Neuronal stem cell (in vitro differentiated cells): Measurements from ENCODE around the gene ABHD5.

Source experiments
- DNase-seq: peaks from one replicate; pipeline ENCODE4 v3.0.0-alpha.2; 2013; ENCODE audit warnings: low spot score
- H2AFZ ChIP-seq: one replicate; pipeline ENCODE4 v1.6.1; 2013; ENCODE audit warnings: mild to moderate bottlenecking, low read length, inconsistent platforms
- H2AK5ac ChIP-seq: 2 replicates; pipeline ENCODE4 v1.6.1; 2013; ENCODE audit warnings: low read depth, mild to moderate bottlenecking, inconsistent platforms, low read length, moderate library complexity, mixed read lengths
- H2BK120ac ChIP-seq: 2 replicates; pipeline ENCODE4 v1.6.1; 2013; ENCODE audit warnings: low read depth, mild to moderate bottlenecking, inconsistent platforms, low read length, moderate library complexity, mixed read lengths
- H2BK12ac ChIP-seq: one replicate; pipeline ENCODE4 v1.6.1; 2013; ENCODE audit warnings: low read length, inconsistent platforms
- H2BK15ac ChIP-seq: 2 replicates; pipeline ENCODE4 v1.6.1; 2013; ENCODE audit warnings: mild to moderate bottlenecking, low read length, inconsistent platforms, mixed read lengths
- H2BK5ac ChIP-seq: one replicate; pipeline ENCODE4 v1.6.1; 2013; ENCODE audit warnings: inconsistent platforms, mild to moderate bottlenecking, low read length, moderate library complexity
- H3K14ac ChIP-seq: one replicate; pipeline ENCODE4 v1.6.1; 2013; ENCODE audit warnings: low read length, inconsistent platforms
- H3K18ac ChIP-seq: 2 replicates; pipeline ENCODE4 v1.6.1; 2013; ENCODE audit warnings: low read length, inconsistent platforms
- H3K23ac ChIP-seq: 2 replicates; pipeline ENCODE4 v1.6.1; 2013; ENCODE audit warnings: low read depth, mild to moderate bottlenecking, mixed read lengths, low read length, inconsistent platforms; ENCODE audit not compliant: poor library complexity
- H3K27ac ChIP-seq: replicated peaks from 3 replicates; pipeline ENCODE4 v1.5.1; 2013; ENCODE audit warnings: low read length, inconsistent platforms
- H3K27me3 ChIP-seq, 3 experiments: 2 replicates each; pipeline ENCODE4 v1.6.1; 2013; ENCODE audit warnings: low read length in 3 of 3, mild to moderate bottlenecking in 2 of 3, inconsistent platforms in 1 of 3, low read depth in 1 of 3, mixed read lengths in 1 of 3, moderate library complexity in 1 of 3; ENCODE audit not compliant: control insufficient read depth in 3 of 3, insufficient read depth in 3 of 3
- H3K36me3 ChIP-seq, 2 donors: replicated peaks in 1 of 2; 2 replicates each; pipeline ENCODE4 v1.6.1; 2013; ENCODE audit warnings: low read length in 2 of 2; ENCODE audit not compliant: control insufficient read depth in 2 of 2, insufficient read depth in 2 of 2
- H3K4ac ChIP-seq: 2 replicates; pipeline ENCODE4 v1.6.1; 2013; ENCODE audit warnings: inconsistent platforms, mild to moderate bottlenecking, low read length, moderate library complexity
- H3K4me1 ChIP-seq, 2 donors: 1 replicate in 1 of 2; 2 replicates in 1 of 2; pipeline ENCODE4 v1.6.1; 2013; ENCODE audit warnings: low read length in 2 of 2, low read depth in 1 of 2; ENCODE audit not compliant: control insufficient read depth in 2 of 2, insufficient read depth in 1 of 2
- H3K4me2 ChIP-seq: one replicate; pipeline ENCODE4 v1.6.1; 2013; ENCODE audit warnings: mild to moderate bottlenecking, low read length, inconsistent platforms; ENCODE audit not compliant: insufficient read depth, poor library complexity, severe bottlenecking
- H3K4me3 ChIP-seq, 2 donors: 2 replicates each; pipeline ENCODE4 v1.5.1; 2013; ENCODE audit warnings: low read length in 2 of 2, mild to moderate bottlenecking in 2 of 2, inconsistent platforms in 1 of 2, moderate library complexity in 1 of 2
- H3K79me1 ChIP-seq: one replicate; pipeline ENCODE4 v1.6.1; 2013; ENCODE audit warnings: low read depth, mild to moderate bottlenecking, inconsistent platforms, low read length, moderate library complexity
- H3K9ac ChIP-seq: one replicate; pipeline ENCODE4 v1.6.1; 2013; ENCODE audit warnings: mild to moderate bottlenecking, low read depth, low read length, inconsistent platforms; ENCODE audit not compliant: poor library complexity
- H3K9me3 ChIP-seq, 2 donors: replicated peaks in 1 of 2; 2 replicates each; pipeline versions ENCODE3 to v1.6.1; 2013; ENCODE audit warnings: low read length in 2 of 2, mild to moderate bottlenecking in 2 of 2, inconsistent platforms in 1 of 2, low read depth in 1 of 2, mixed read lengths in 1 of 2, moderate library complexity in 1 of 2; ENCODE audit not compliant: control insufficient read depth in 2 of 2, insufficient read depth in 1 of 2
- H4K8ac ChIP-seq: one replicate; pipeline ENCODE4 v1.6.1; 2013; ENCODE audit warnings: low read depth, mild to moderate bottlenecking, inconsistent platforms, low read length, moderate library complexity
- H4K91ac ChIP-seq: one replicate; pipeline ENCODE4 v1.6.1; 2013; ENCODE audit warnings: low read length, low read depth, mild to moderate bottlenecking, inconsistent platforms; ENCODE audit not compliant: poor library complexity
- WGBS, 2 donors: extraction: QIAGEN DNeasy Blood & Tissue Kit; methylation state at CpG; one replicate each; pipeline ENCODE4 v1.1.7; 2013; ENCODE audit warnings: missing lambda C conversion rate in 2 of 2, mixed read lengths in 1 of 2; ENCODE audit not compliant: insufficient read length in 2 of 2, insufficient replicate concordance in 1 of 2; ENCODE audit errors: extremely low coverage in 2 of 2; 5-methylcytosine and 5-hydroxymethylcytosine counted together

ABHD5 gene

GRCh38 chr3:43766672-43767465 is 76.1 kb downstream of the ABHD5 start:
- H3K4ac ChIP-seq, result no peak overlapping the region
- H3K23ac ChIP-seq, result no peak overlapping the region
- H2AFZ ChIP-seq, result no peak overlapping the region
- H3K4me3 ChIP-seq, result no peak overlapping the region
- H3K36me3 ChIP-seq, result no peaks in the 10 kb centered on the region
- H2BK12ac ChIP-seq, result no peak overlapping the region
- WGBS, 2 donors, result no CpG with 5 or more reads among the region's 2 CpGs
- no peak overlapping the region for H3K9ac ChIP-seq
- no peak overlapping the region for H2BK120ac ChIP-seq
- H4K8ac ChIP-seq, result no peak overlapping the region
- no peak overlapping the region for H2AK5ac ChIP-seq
- no peak overlapping the region for H4K91ac ChIP-seq
- H3K27me3 ChIP-seq, result peaks cover 0 to 17% (median 0%) of the 10 kb centered on the region in 3 experiments
- no peak for DNase-seq
- no peak overlapping the region for H2BK5ac ChIP-seq
- H3K9me3 ChIP-seq, result no peaks in the 10 kb centered on the region
- H3K79me1 ChIP-seq, result no peaks in the 10 kb centered on the region
- H3K4me2 ChIP-seq, result no peak overlapping the region
- no peak overlapping the region for H3K27ac ChIP-seq
- peaks cover 2 to 8% of the 10 kb centered on the region in 2 donors for H3K4me1 ChIP-seq
- H3K18ac ChIP-seq, result no peak overlapping the region
- no peak overlapping the region for H3K14ac ChIP-seq
- no peak overlapping the region for H2BK15ac ChIP-seq

DNA sequence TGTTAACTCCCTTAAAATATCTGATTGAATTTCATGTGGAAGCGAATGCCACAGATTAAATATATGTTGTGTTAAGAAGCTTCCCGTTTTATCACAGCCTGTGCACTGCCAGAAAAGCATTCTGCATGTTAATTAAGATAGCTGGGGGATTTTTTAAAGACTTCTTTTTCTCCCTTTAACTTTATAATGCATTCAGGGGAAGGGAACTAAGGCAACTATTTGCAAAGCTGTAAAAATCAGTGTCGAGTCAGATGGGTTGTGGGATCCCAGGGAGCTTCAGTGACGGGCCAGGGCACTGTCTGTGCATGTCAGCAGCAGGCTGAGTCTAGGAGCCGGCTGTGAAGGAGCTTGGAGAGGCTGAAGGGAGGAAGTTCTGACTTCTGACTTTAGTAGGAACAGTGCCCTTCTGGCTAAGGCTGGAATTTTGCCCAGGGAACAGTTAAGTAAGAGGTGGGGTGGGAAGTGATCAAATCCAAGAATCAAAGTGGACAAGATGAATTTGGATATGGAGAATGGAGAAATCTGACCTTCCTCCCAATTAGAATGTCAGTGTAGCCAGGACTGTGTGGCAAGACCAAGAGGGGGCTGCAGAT is 77.7 kb downstream of the ABHD5 start:
- H3K4me3 ChIP-seq, result no peak overlapping the region
- no peak overlapping the region for H2BK12ac ChIP-seq
- no peak overlapping the region for H2BK120ac ChIP-seq
- no peak overlapping the region for H3K14ac ChIP-seq
- no peak overlapping the region for H3K18ac ChIP-seq
- peaks cover 2 to 17% of the 10 kb centered on the region in 2 donors for H3K4me1 ChIP-seq
- peaks cover 0 to 17% (median 0%) of the 10 kb centered on the region in 3 experiments for H3K27me3 ChIP-seq
- no peaks in the 10 kb centered on the region for H3K9me3 ChIP-seq
- no peak overlapping the region for H2BK5ac ChIP-seq
- no peak overlapping the region for H3K9ac ChIP-seq
- H4K8ac ChIP-seq, result no peak overlapping the region
- WGBS, 2 donors, result no CpG with 5 or more reads among the region's 5 CpGs
- H3K79me1 ChIP-seq, result no peaks in the 10 kb centered on the region
- H3K23ac ChIP-seq, result no peak overlapping the region
- no peaks in the 10 kb centered on the region for H3K36me3 ChIP-seq
- no peak overlapping the region for H2BK15ac ChIP-seq
- H4K91ac ChIP-seq, result no peak overlapping the region
- no peak overlapping the region for H3K27ac ChIP-seq
- H2AFZ ChIP-seq, result peak overlapping the region; percentile 26
- no peak for DNase-seq
- no peak overlapping the region for H2AK5ac ChIP-seq
- H3K4ac ChIP-seq, result no peak overlapping the region
- H3K4me2 ChIP-seq, result no peak overlapping the region

DNA sequence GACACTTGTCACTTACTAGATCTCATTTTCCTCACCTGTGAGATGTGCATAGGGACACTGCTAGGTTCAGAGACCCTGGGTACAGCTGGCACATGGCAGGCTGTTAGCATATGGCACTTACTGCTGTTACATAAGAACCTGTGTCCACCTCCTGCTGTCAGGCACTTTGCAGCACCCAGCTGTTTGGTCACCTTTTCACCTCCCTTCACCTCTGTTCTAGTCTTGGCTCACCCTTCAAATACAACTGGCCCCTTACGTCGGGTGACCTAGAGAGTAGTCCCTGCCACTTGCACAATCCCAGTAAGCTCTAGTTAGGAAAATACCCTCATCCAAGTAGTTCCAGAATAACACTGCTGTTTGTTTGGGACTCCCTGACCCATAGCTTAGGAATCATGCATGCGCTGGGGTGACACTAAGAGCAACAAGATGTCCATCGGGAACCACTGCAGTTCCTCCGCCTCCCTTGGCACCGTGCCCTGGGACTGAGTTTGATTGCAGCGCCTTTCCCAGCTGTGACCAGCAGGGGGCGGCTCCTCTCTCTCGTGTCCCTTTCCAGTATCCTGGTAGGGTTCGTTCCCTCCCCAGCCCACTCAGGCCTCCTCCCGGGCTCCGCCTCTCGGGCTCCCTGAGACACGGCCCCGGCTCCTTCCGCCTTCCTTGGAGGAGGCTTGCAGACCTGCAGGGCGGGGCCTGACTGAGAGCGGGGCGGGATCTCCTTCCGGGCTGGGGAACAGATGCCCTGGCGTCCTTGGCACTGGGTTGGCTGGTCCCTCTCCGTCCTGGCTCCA is 78.6 kb downstream of the ABHD5 start:
- peaks cover 2 to 17% of the 10 kb centered on the region in 2 donors for H3K4me1 ChIP-seq

More for the DNA sequence above, 78.6 kb downstream of the ABHD5 start:
- Histone ChIP-seq H3K4me3 (peak overlapping the region in 1 of 2 donors; percentile 43), H4K8ac (no peak overlapping the region), H3K23ac (peak overlapping the region; percentile 12), H4K91ac (no peak overlapping the region), H2AFZ (peak overlapping the region; percentile 85), H2AK5ac (no peak overlapping the region), H3K27me3 (peaks cover 0 to 17% (median 0%) of the 10 kb centered on the region in 3 experiments), H3K9me3 (peaks cover 0 to 2% of the 10 kb centered on the region in 2 donors), H3K27ac (no peak overlapping the region), H2BK12ac (no peak overlapping the region), H2BK15ac (no peak overlapping the region), H3K14ac (no peak overlapping the region), H2BK5ac (no peak overlapping the region), H3K4me2 (peak overlapping the region; percentile 45), H3K79me1 (no peaks in the 10 kb centered on the region), H3K18ac (no peak overlapping the region), H3K9ac (no peak overlapping the region), H3K36me3 (no peaks in the 10 kb centered on the region), H2BK120ac (no peak overlapping the region), H3K4ac (no peak overlapping the region)
- WGBS, 2 donors, result no CpG with 5 or more reads among the region's 22 CpGs
- DNase-seq, result peak; percentile 88
